HUES6 (cell line): Measurements from ENCODE around the gene SPATA45.

Experiments used
- H3K27ac ChIP-seq: 2 replicates; pipeline ENCODE4 v1.7.0; 2013; ENCODE audit warnings: low read depth, mild to moderate bottlenecking, low read length, inconsistent platforms
- H3K27me3 ChIP-seq: 2 replicates; pipeline ENCODE4 v1.6.1; 2013; ENCODE audit warnings: low read length; ENCODE audit not compliant: control insufficient read depth, insufficient read depth
- H3K36me3 ChIP-seq: 2 replicates; pipeline ENCODE4 v1.6.1; 2013; ENCODE audit warnings: low read length; ENCODE audit not compliant: control insufficient read depth, insufficient read depth
- H3K4me1 ChIP-seq: 2 replicates; pipeline ENCODE4 v1.6.1; 2013; ENCODE audit warnings: low read length; ENCODE audit not compliant: control insufficient read depth, insufficient read depth
- H3K4me3 ChIP-seq: 2 replicates; pipeline ENCODE4 v1.5.1; 2013; ENCODE audit warnings: low read depth, low read length
- H3K9ac ChIP-seq: one replicate; pipeline ENCODE4 v1.6.1; 2013; ENCODE audit warnings: mild to moderate bottlenecking, low read length
- H3K9me3 ChIP-seq: 2 replicates; pipeline ENCODE4 v1.6.1; 2013; ENCODE audit warnings: low read depth, low read length; ENCODE audit not compliant: control insufficient read depth, insufficient read depth

SPATA45 gene

GRCh38 chr1:212827831-212828278 lies 19.6 kb downstream of the SPATA45 start:
- H3K4me3 ChIP-seq: no peak overlapping the region
- no peaks in the 10 kb centered on the region for H3K27me3 ChIP-seq
- no peaks in the 10 kb centered on the region for H3K4me1 ChIP-seq
- no peak overlapping the region for H3K9ac ChIP-seq
- H3K36me3 ChIP-seq: peaks cover 3% of the 10 kb centered on the region; the same call in 1 of the 2 replicates
- H3K27ac ChIP-seq: no peak overlapping the region
- peaks cover 34% of the 10 kb centered on the region for H3K9me3 ChIP-seq

GRCh38 chr1:212827171-212827776 lies 20.2 kb downstream of the SPATA45 start:
- Histone ChIP-seq H3K27me3 (no peaks in the 10 kb centered on the region), H3K4me3 (no peak overlapping the region), H3K27ac (no peak overlapping the region)

GRCh38 chr1:212825798-212826452 lies 21.5 kb downstream of the SPATA45 start:
- Histone ChIP-seq H3K27ac (no peak overlapping the region), H3K9me3 (peaks cover 34% of the 10 kb centered on the region), H3K27me3 (no peaks in the 10 kb centered on the region), H3K4me1 (no peaks in the 10 kb centered on the region), H3K36me3 (peaks cover 3% of the 10 kb centered on the region; the same call in 1 of the 2 replicates), H3K9ac (no peak overlapping the region), H3K4me3 (no peak overlapping the region)

More at GRCh38 chr1:212827171-212827776, 20.2 kb downstream of the SPATA45 start:
- no peak overlapping the region for H3K9ac ChIP-seq
- H3K9me3 ChIP-seq: peaks cover 34% of the 10 kb centered on the region
- no peaks in the 10 kb centered on the region for H3K4me1 ChIP-seq
- H3K36me3 ChIP-seq: peaks cover 3% of the 10 kb centered on the region; the same call in 1 of the 2 replicates

GRCh38 chr1:212824201-212824600 lies 23.2 kb downstream of the SPATA45 start:
- Histone ChIP-seq H3K27ac (no peak overlapping the region), H3K4me1 (no peaks in the 10 kb centered on the region), H3K9me3 (peaks cover 34% of the 10 kb centered on the region), H3K9ac (no peak overlapping the region), H3K27me3 (no peaks in the 10 kb centered on the region), H3K4me3 (no peak overlapping the region), H3K36me3 (peaks cover 3% of the 10 kb centered on the region; the same call in 1 of the 2 replicates)

GRCh38 chr1:212822956-212823355 lies 24.5 kb downstream of the SPATA45 start:
- Histone ChIP-seq H3K27me3 (no peaks in the 10 kb centered on the region), H3K9ac (no peak overlapping the region), H3K4me3 (no peak overlapping the region), H3K4me1 (no peaks in the 10 kb centered on the region), H3K27ac (no peak overlapping the region), H3K36me3 (peaks cover 3% of the 10 kb centered on the region; the same call in 1 of the 2 replicates), H3K9me3 (peaks cover 34% of the 10 kb centered on the region)

GRCh38 chr1:212820969-212821368 lies 26.5 kb downstream of the SPATA45 start:
- Histone ChIP-seq H3K9ac (no peak overlapping the region), H3K4me1 (no peaks in the 10 kb centered on the region), H3K4me3 (no peak overlapping the region), H3K27me3 (no peaks in the 10 kb centered on the region), H3K27ac (no peak overlapping the region), H3K36me3 (peaks cover 2% of the 10 kb centered on the region; the same call in 1 of the 2 replicates), H3K9me3 (peaks cover 21% of the 10 kb centered on the region)

GRCh38 chr1:212819726-212820125 lies 27.7 kb downstream of the SPATA45 start:
- Histone ChIP-seq H3K27me3 (no peaks in the 10 kb centered on the region), H3K9me3 (peaks cover 8% of the 10 kb centered on the region), H3K4me3 (no peak overlapping the region), H3K27ac (no peak overlapping the region), H3K9ac (no peak overlapping the region), H3K4me1 (no peaks in the 10 kb centered on the region; the same call in 1 of the 2 replicates), H3K36me3 (no peaks in the 10 kb centered on the region)

- Histone ChIP-seq H3K27me3 (no peaks in the 10 kb centered on the region), H3K27ac (no peak overlapping the region), H3K9me3 (no peaks in the 10 kb centered on the region), H3K36me3 (no peaks in the 10 kb centered on the region; the same call in none of the 2 replicates), H3K4me1 (peaks cover 5% of the 10 kb centered on the region; the same call in 1 of the 2 replicates), H3K4me3 (no peak overlapping the region), H3K9ac (no peak overlapping the region)
Measured at GRCh38 chr1:212816567-212817278, 30.7 kb downstream of the SPATA45 start.

- H3K4me1 ChIP-seq: peaks cover 5% of the 10 kb centered on the region; the same call in 1 of the 2 replicates
- H3K36me3 ChIP-seq: no peaks in the 10 kb centered on the region; the same call in none of the 2 replicates
- H3K4me3 ChIP-seq: no peak overlapping the region
- no peaks in the 10 kb centered on the region for H3K9me3 ChIP-seq
- no peaks in the 10 kb centered on the region for H3K27me3 ChIP-seq
- no peak overlapping the region for H3K9ac ChIP-seq
- H3K27ac ChIP-seq: no peak overlapping the region
Measured at GRCh38 chr1:212814537-212815334, 32.7 kb downstream of the SPATA45 start.

- H3K36me3 ChIP-seq: peaks cover 43% of the 10 kb centered on the region
- H3K4me3 ChIP-seq: no peak overlapping the region
- no peak overlapping the region for H3K9ac ChIP-seq
- no peaks in the 10 kb centered on the region for H3K4me1 ChIP-seq
- H3K27me3 ChIP-seq: no peaks in the 10 kb centered on the region
- no peak overlapping the region for H3K27ac ChIP-seq
- H3K9me3 ChIP-seq: no peaks in the 10 kb centered on the region
Measured at GRCh38 chr1:212805767-212806166, 41.7 kb downstream of the SPATA45 start.
